Measurements from ENCODE around the gene NIF3L1. TPM values are rescaled to one million over a fixed set of nuclear protein-coding genes. Genes with fewer than 3 reads are reported as not detected.

NIF3L1 gene
- total RNA-seq, 4 donors from 2014 or later = 20.7 to 78.2 (median 45.2) TPM

- intact Hi-C loops (cut with DNase I; ENCODE audit: low total_unique reads) = no loop called here
- peak in 1 of 2 donors; percentile 35 for DNase-seq
- Histone ChIP-seq H3K36me3 (no peaks in the 10 kb centered on the region), H3K4me1 (peaks cover 9 to 17% of the 10 kb centered on the region in 2 donors), H3K4me3 (peak overlapping the region; percentile 97 to 100), H3K9me3 (no peaks in the 10 kb centered on the region), H3K27ac (peak overlapping the region; percentile 100), H3K27me3 (no peaks in the 10 kb centered on the region)
- TF ChIP-seq POLR2A (IDR thresholded peaks at IDR 0.05) (peak; percentile 42 to 83), CTCF (IDR thresholded peaks at IDR 0.05) (no peak)
Measured at GRCh38 chr2:200862532-200863000, 26.6 kb upstream of the NIF3L1 start.

GRCh38 chr2:200863782-200864175, 25.4 kb upstream of the NIF3L1 start:
- Histone ChIP-seq H3K36me3 (no peaks in the 10 kb centered on the region), H3K4me1 (peaks cover 3 to 9% of the 10 kb centered on the region in 2 donors), H3K4me3 (peak overlapping the region; percentile 97 to 100)

GRCh38 chr2:200864176-200865034, 24.8 kb upstream of the NIF3L1 start, which contains the start of gene CLK1:
Gene CLK1 (minus strand): TSS chr2:200864658. CDS start chr2:200861862, 2,796 bp downstream.
- peak within 1 kb of the TSS; percentile 97 to 100 for H3K4me3 ChIP-seq
- TF ChIP-seq POLR2A (IDR thresholded peaks at IDR 0.05) (peak; percentile 100), CTCF (IDR thresholded peaks at IDR 0.05) (no peak)
- DNase-seq = peak; percentile 96 to 97
- no peaks in the 10 kb centered on the region for H3K36me3 ChIP-seq
- peaks cover 3% of the 10 kb centered on the region in 2 donors for H3K4me1 ChIP-seq
- H3K27me3 ChIP-seq = no peaks in the 10 kb centered on the region
- H3K9me3 ChIP-seq = no peaks in the 10 kb centered on the region
- intact Hi-C loops (cut with DNase I; ENCODE audit: low total_unique reads) = no loop called here
- peak within 1 kb of the TSS; percentile 100 for H3K27ac ChIP-seq

More at GRCh38 chr2:200863782-200864175, 25.4 kb upstream of the NIF3L1 start:
- no peaks in the 10 kb centered on the region for H3K9me3 ChIP-seq
- H3K27me3 ChIP-seq = no peaks in the 10 kb centered on the region
- intact Hi-C loops (cut with DNase I; ENCODE audit: low total_unique reads) = no loop called here
- peak overlapping the region; percentile 100 for H3K27ac ChIP-seq
- TF ChIP-seq POLR2A (IDR thresholded peaks at IDR 0.05) (no peak), CTCF (IDR thresholded peaks at IDR 0.05) (no peak)
- DNase-seq = no peak

- Histone ChIP-seq H3K27ac (no peak overlapping the region), H3K9me3 (no peaks in the 10 kb centered on the region), H3K27me3 (no peaks in the 10 kb centered on the region), H3K4me1 (no peaks in the 10 kb centered on the region), H3K36me3 (no peaks in the 10 kb centered on the region), H3K4me3 (no peak overlapping the region)
- no peak for DNase-seq
- TF ChIP-seq POLR2A (IDR thresholded peaks at IDR 0.05) = no peak
- no peak for TF ChIP-seq CTCF (IDR thresholded peaks at IDR 0.05)
- intact Hi-C loops (cut with DNase I; ENCODE audit: low total_unique reads) = no loop called here
Measured at GRCh38 chr2:200869014-200869413, 20.2 kb upstream of the NIF3L1 start.

- no peaks in the 10 kb centered on the region for H3K9me3 ChIP-seq
- no peaks in the 10 kb centered on the region for H3K27me3 ChIP-seq
- DNase-seq = no peak
- H3K4me3 ChIP-seq = no peak overlapping the region
- intact Hi-C loops (cut with DNase I; ENCODE audit: low total_unique reads) = no loop called here
- H3K4me1 ChIP-seq = no peaks in the 10 kb centered on the region
- no peaks in the 10 kb centered on the region for H3K36me3 ChIP-seq
- TF ChIP-seq CTCF (IDR thresholded peaks at IDR 0.05) (no peak), POLR2A (IDR thresholded peaks at IDR 0.05) (no peak)
- no peak overlapping the region for H3K27ac ChIP-seq
Measured at GRCh38 chr2:200871151-200871550, 18.0 kb upstream of the NIF3L1 start.
